Liver (tissue), 3 donors: ENCODE data around the gene SHOC1.

ENCODE experiments used
- CTCF ChIP-seq: fragments of 150-350 bp; IDR thresholded peaks from 2 replicates; pipeline ENCODE4 v1.5.1; 2017; ENCODE audit warnings: improper control_type of control experiment, low read depth, low read length; ENCODE audit not compliant: missing input control
- FOXA1 ChIP-seq: IDR thresholded peaks from 2 replicates; pipeline ENCODE4 v1.6.1; 2016; ENCODE audit warnings: antibody characterized with exemption
- GABPA ChIP-seq, 2 donors: IDR thresholded peaks in 1 of 2; conservative IDR thresholded peaks in 1 of 2; 2 replicates each; pipeline ENCODE4 v1.6.1; 2016; ENCODE audit warnings: antibody characterized with exemption in 2 of 2, mild to moderate bottlenecking in 1 of 2, moderate library complexity in 1 of 2
- HNF4A ChIP-seq, 2 donors: conservative IDR thresholded peaks; 2 replicates each; pipeline ENCODE4 v1.6.1; 2016; ENCODE audit warnings: antibody characterized with exemption in 2 of 2, mild to moderate bottlenecking in 2 of 2
- JUND ChIP-seq, 2 donors: IDR thresholded peaks; 2 replicates each; pipeline ENCODE4 v1.6.1; 2016; ENCODE audit warnings: antibody characterized with exemption in 2 of 2
- REST ChIP-seq: IDR thresholded peaks from 2 replicates; pipeline ENCODE4 v1.6.1; 2016; ENCODE audit warnings: antibody characterized with exemption, mild to moderate bottlenecking
- ZBTB33 ChIP-seq: IDR thresholded peaks from 2 replicates; pipeline ENCODE4 v1.6.1; 2016; ENCODE audit warnings: antibody characterized with exemption
- TF ChIP-seq, protein P1 (sequence below): IDR thresholded peaks from 2 replicates; pipeline ENCODE4 v1.6.1; 2016; ENCODE audit warnings: antibody characterized with exemption
- donor health status: healthy.
- donor health status: healthy.

DNA sequence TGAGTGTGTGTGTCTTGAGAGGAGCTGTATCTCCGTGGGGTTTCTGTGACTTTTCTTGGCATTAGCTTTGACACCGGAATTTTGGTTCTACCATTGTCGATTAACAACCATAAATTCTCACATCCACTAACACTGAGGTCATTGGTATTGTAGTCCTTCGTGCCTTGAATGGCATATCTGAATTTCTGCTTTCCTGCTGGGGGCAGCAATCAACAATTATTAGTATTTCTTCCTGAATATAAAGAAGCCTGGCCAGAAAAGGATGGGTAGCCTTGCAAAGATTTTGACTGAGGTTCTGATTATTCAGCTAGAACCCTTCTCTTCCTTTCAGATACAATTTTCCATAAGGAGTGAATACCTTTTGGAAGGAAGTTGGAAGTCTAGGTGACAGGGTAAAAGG lies 33.5 kb upstream of the SHOC1 start:
- TF ChIP-seq CTCF (peak; percentile 27), REST (no peak), HNF4A (conservative IDR thresholded peaks at IDR 0.05) (no peak), JUND (IDR thresholded peaks at IDR 0.05) (no peak), GABPA (IDR thresholded peaks at IDR 0.05 in 1 of 2, conservative IDR thresholded peaks at IDR 0.05 in 1 of 2) (no peak), ZBTB33 (no peak), FOXA1 (no peak)
- TF ChIP-seq, protein P1, sequence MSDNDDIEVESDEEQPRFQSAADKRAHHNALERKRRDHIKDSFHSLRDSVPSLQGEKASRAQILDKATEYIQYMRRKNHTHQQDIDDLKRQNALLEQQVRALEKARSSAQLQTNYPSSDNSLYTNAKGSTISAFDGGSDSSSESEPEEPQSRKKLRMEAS: no peak
